GM10248 (cell line): ENCODE measurements around the gene PLA2G3.

ENCODE experiments used
- CTCF ChIA-PET: fragments of 300-600 bp; sonication (Branson Sonifier 250); formaldehyde crosslinking; extraction: SDS; loops from one replicate; lab custom pipeline; 2021; ENCODE audit warnings: antibody characterized with exemption; lab: Yijun Ruan, JAX
- POLR2A ChIA-PET: fragments of 350-650 bp; sonication (Branson Sonifier 250); formaldehyde crosslinking; extraction: SDS; loops from one replicate; lab custom pipeline; 2020; ENCODE audit warnings: antibody characterized with exemption; lab: Yijun Ruan, JAX
- DNase-seq: peaks from one replicate; pipeline ENCODE4 v3.0.0; 2012; ENCODE audit errors: extremely low spot score
- CTCF ChIP-seq: IDR thresholded peaks from 2 replicates; pipeline ENCODE4 v1.5.1; 2012; ENCODE audit warnings: mild to moderate bottlenecking, low read depth; ENCODE audit errors: extremely low read depth, missing control alignments, control extremely low read depth

Gene PLA2G3

GRCh38 chr22:31102441-31103081 lies 37.7 kb downstream of the PLA2G3 start:
- CTCF ChIA-PET: interaction anchor here (0.8 to 3.0 kb wide), 4 partner anchors 10 to 17 kb away, joined by 3 to 15 read pairs (median 4); no protein-coding TSS in a partner anchor
- DNase-seq: no peak
- TF ChIP-seq CTCF: no peak
- POLR2A ChIA-PET: no interaction called here

- ChIA-PET POLR2A (no interaction called here), CTCF (interaction anchor here (1.1 to 3.0 kb wide), 4 partner anchors 11 to 130 kb away, joined by 3 to 15 read pairs (median 4); partner anchors contain the start of gene SMTN)
- TF ChIP-seq CTCF: no peak
- DNase-seq: no peak
These were observed 39.4 kb downstream of the PLA2G3 start for GRCh38 chr22:31100762-31101525.

GRCh38 chr22:31099841-31100761 lies 40.2 kb downstream of the PLA2G3 start:
- CTCF ChIA-PET: interaction anchor here (1.4 to 2.4 kb wide), 3 partner anchors 8 to 111 kb away, joined by 3 to 8 read pairs (median 7); partner anchors contain the start of gene SELENOM
- no peak for TF ChIP-seq CTCF
- POLR2A ChIA-PET: no interaction called here
- DNase-seq: no peak

- ChIA-PET CTCF (interaction anchor here (1.0 to 2.4 kb wide), 4 partner anchors 9 to 112 kb away, joined by 3 to 8 read pairs (median 5); partner anchors contain the start of gene SELENOM), POLR2A (no interaction called here)
- TF ChIP-seq CTCF: no peak
- DNase-seq: no peak
These were observed 40.9 kb downstream of the PLA2G3 start for GRCh38 chr22:31099386-31099785.

GRCh38 chr22:31098632-31099110 lies 41.6 kb downstream of the PLA2G3 start:
- no peak for TF ChIP-seq CTCF
- ChIA-PET POLR2A (no interaction called here), CTCF (interaction anchor here (1.0 to 2.4 kb wide), 4 partner anchors 9 to 113 kb away, joined by 3 to 8 read pairs (median 5); partner anchors contain the start of gene SELENOM)
- no peak for DNase-seq
